ENCODE results near the gene TLK2. TPM values are rescaled to one million over a fixed set of nuclear protein-coding genes. Genes with fewer than 3 reads are reported as not detected.
"Not testable (repeated sequence)": the region's sequence is repeated elsewhere in the genome, so short reads cannot be mapped to it uniquely, and the experiment has no call there.

TLK2 gene
- total RNA-seq, 2 experiments from 2014 or later, result 33.4 to 38.3 TPM

- DNase-seq (no peak), ATAC-seq (no peak)
- POLR2A ChIA-PET, result no interaction called here
- Mint-ChIP-seq H3K9me3 (ENCODE audit: insufficient read depth) (no peaks in the 10 kb centered on the region), H3K27me3 (ENCODE audit: low read depth) (no peaks in the 10 kb centered on the region), H3K4me1 (ENCODE audit: low read depth) (no peaks in the 10 kb centered on the region), H3K36me3 (ENCODE audit: low read depth) (peaks cover 41% of the 10 kb centered on the region), H3K4me3 (no peak overlapping the region), H3K27ac (no peak overlapping the region)
- CTCF ChIA-PET, result no interaction called here
These were observed 95.0 kb downstream of the TLK2 start for GRCh38 chr17:62573480-62574117.

- H3K9me3 Mint-ChIP-seq (ENCODE audit: insufficient read depth), result no peaks in the 10 kb centered on the region
- no peak for ATAC-seq
- no peak overlapping the region for H3K27ac Mint-ChIP-seq
- H3K36me3 Mint-ChIP-seq (ENCODE audit: low read depth), result peaks cover 45% of the 10 kb centered on the region
- no peaks in the 10 kb centered on the region for H3K4me1 Mint-ChIP-seq (ENCODE audit: low read depth)
- no peak for DNase-seq
- H3K4me3 Mint-ChIP-seq, result no peak overlapping the region
- H3K27me3 Mint-ChIP-seq (ENCODE audit: low read depth), result no peaks in the 10 kb centered on the region
- ChIA-PET POLR2A (no interaction called here), CTCF (no interaction called here)
These were observed 97.8 kb downstream of the TLK2 start for GRCh38 chr17:62576382-62576781.

GRCh38 chr17:62578757-62579487 lies 100.3 kb downstream of the TLK2 start:
- ATAC-seq (no peak), DNase-seq (no peak)
- H3K27ac Mint-ChIP-seq, result no peak overlapping the region
- no peaks in the 10 kb centered on the region for H3K9me3 Mint-ChIP-seq (ENCODE audit: insufficient read depth)
- H3K36me3 Mint-ChIP-seq (ENCODE audit: low read depth), result peaks cover 45% of the 10 kb centered on the region
- ChIA-PET POLR2A (no interaction called here), CTCF (interaction anchor here (0.6 to 1.2 kb wide), 2 partner anchors 8 to 1341 kb away, joined by 3 read pairs; no protein-coding TSS in a partner anchor)
- H3K4me3 Mint-ChIP-seq, result no peak overlapping the region
- H3K4me1 Mint-ChIP-seq (ENCODE audit: low read depth), result no peaks in the 10 kb centered on the region
- H3K27me3 Mint-ChIP-seq (ENCODE audit: low read depth), result no peaks in the 10 kb centered on the region

GRCh38 chr17:62580947-62581346 lies 102.3 kb downstream of the TLK2 start:
- ChIA-PET CTCF (no interaction called here), POLR2A (interaction anchor here (0.6 kb wide), 1 partner anchor 14 kb away, joined by 3 read pairs; no protein-coding TSS in a partner anchor)
- Mint-ChIP-seq H3K27me3 (ENCODE audit: low read depth) (no peaks in the 10 kb centered on the region), H3K27ac (no peak overlapping the region), H3K36me3 (ENCODE audit: low read depth) (peaks cover 42% of the 10 kb centered on the region), H3K4me3 (no peak overlapping the region), H3K9me3 (ENCODE audit: insufficient read depth) (no peaks in the 10 kb centered on the region), H3K4me1 (ENCODE audit: low read depth) (no peaks in the 10 kb centered on the region)
- no peak for ATAC-seq
- DNase-seq, result no peak

- no peak overlapping the region for H3K4me3 Mint-ChIP-seq
- no peak for ATAC-seq
- H3K27ac Mint-ChIP-seq, result no peak overlapping the region
- H3K27me3 Mint-ChIP-seq (ENCODE audit: low read depth), result no peaks in the 10 kb centered on the region
- no peak for DNase-seq
- ChIA-PET CTCF (no interaction called here), POLR2A (no interaction called here)
- peaks cover 39% of the 10 kb centered on the region for H3K36me3 Mint-ChIP-seq (ENCODE audit: low read depth)
- H3K4me1 Mint-ChIP-seq (ENCODE audit: low read depth), result no peaks in the 10 kb centered on the region
- no peaks in the 10 kb centered on the region for H3K9me3 Mint-ChIP-seq (ENCODE audit: insufficient read depth)
These were observed 103.1 kb downstream of the TLK2 start for GRCh38 chr17:62581764-62582163.

GRCh38 chr17:62587554-62587953 lies 108.9 kb downstream of the TLK2 start:
- H3K4me3 Mint-ChIP-seq, result no peak overlapping the region
- ChIA-PET POLR2A (no interaction called here), CTCF (no interaction called here)
- ATAC-seq, result no peak
- H3K9me3 Mint-ChIP-seq (ENCODE audit: insufficient read depth), result no peaks in the 10 kb centered on the region
- no peaks in the 10 kb centered on the region for H3K27me3 Mint-ChIP-seq (ENCODE audit: low read depth)
- no peak for DNase-seq
- H3K27ac Mint-ChIP-seq, result peak overlapping the region; percentile 39
- H3K36me3 Mint-ChIP-seq (ENCODE audit: low read depth), result peaks cover 20% of the 10 kb centered on the region
- H3K4me1 Mint-ChIP-seq (ENCODE audit: low read depth), result no peaks in the 10 kb centered on the region

- H3K4me1 Mint-ChIP-seq (ENCODE audit: low read depth), result no peaks in the 10 kb centered on the region
- POLR2A ChIA-PET, result no interaction called here
- peak overlapping the region; percentile 18 for H3K27ac Mint-ChIP-seq
- no peak overlapping the region for H3K4me3 Mint-ChIP-seq
- DNase-seq, result no peak
- no peaks in the 10 kb centered on the region for H3K9me3 Mint-ChIP-seq (ENCODE audit: insufficient read depth)
- H3K27me3 Mint-ChIP-seq (ENCODE audit: low read depth), result no peaks in the 10 kb centered on the region
- peaks cover 21% of the 10 kb centered on the region for H3K36me3 Mint-ChIP-seq (ENCODE audit: low read depth)
- ATAC-seq, result no peak
- CTCF ChIA-PET, result no interaction called here
These were observed 109.5 kb downstream of the TLK2 start for GRCh38 chr17:62588109-62588508.

- POLR2A ChIA-PET, result no interaction called here
These were observed 112.7 kb downstream of the TLK2 start for GRCh38 chr17:62591333-62591732.

GRCh38 chr17:62591822-62592221 lies 113.2 kb downstream of the TLK2 start:
- peaks cover 29% of the 10 kb centered on the region for H3K36me3 Mint-ChIP-seq (ENCODE audit: low read depth)
- H3K4me3 Mint-ChIP-seq; CTCF ChIA-PET; DNase-seq; POLR2A ChIA-PET; H3K4me1 Mint-ChIP-seq (ENCODE audit: low read depth); H3K9me3 Mint-ChIP-seq (ENCODE audit: insufficient read depth); ATAC-seq; H3K27me3 Mint-ChIP-seq (ENCODE audit: low read depth); H3K27ac Mint-ChIP-seq: not testable (repeated sequence)

More at GRCh38 chr17:62591333-62591732, 112.7 kb downstream of the TLK2 start:
- no peak for ATAC-seq
- Mint-ChIP-seq H3K36me3 (ENCODE audit: low read depth) (peaks cover 24% of the 10 kb centered on the region), H3K27me3 (ENCODE audit: low read depth) (no peaks in the 10 kb centered on the region), H3K27ac (no peak overlapping the region), H3K4me1 (ENCODE audit: low read depth) (no peaks in the 10 kb centered on the region), H3K4me3 (no peak overlapping the region), H3K9me3 (ENCODE audit: insufficient read depth) (no peaks in the 10 kb centered on the region)
- CTCF ChIA-PET, result no interaction called here
- DNase-seq, result no peak

- H3K27me3 Mint-ChIP-seq (ENCODE audit: low read depth), result no peaks in the 10 kb centered on the region
- DNase-seq (no peak), ATAC-seq (no peak)
- peaks cover 36% of the 10 kb centered on the region for H3K36me3 Mint-ChIP-seq (ENCODE audit: low read depth)
- POLR2A ChIA-PET, result interaction anchor here (0.6 kb wide), 1 partner anchor 122 kb away, joined by 3 read pairs; no protein-coding TSS in a partner anchor
- H3K27ac Mint-ChIP-seq, result no peak overlapping the region
- no peaks in the 10 kb centered on the region for H3K9me3 Mint-ChIP-seq (ENCODE audit: insufficient read depth)
- H3K4me3 Mint-ChIP-seq, result no peak overlapping the region
- CTCF ChIA-PET, result no interaction called here
- no peaks in the 10 kb centered on the region for H3K4me1 Mint-ChIP-seq (ENCODE audit: low read depth)
These were observed 113.9 kb downstream of the TLK2 start for GRCh38 chr17:62592341-62593099.

GRCh38 chr17:62595484-62595883 lies 116.9 kb downstream of the TLK2 start:
- Mint-ChIP-seq H3K27ac (no peak overlapping the region), H3K27me3 (ENCODE audit: low read depth) (no peaks in the 10 kb centered on the region), H3K36me3 (ENCODE audit: low read depth) (peaks cover 48% of the 10 kb centered on the region), H3K4me1 (ENCODE audit: low read depth) (no peaks in the 10 kb centered on the region), H3K4me3 (no peak overlapping the region), H3K9me3 (ENCODE audit: insufficient read depth) (no peaks in the 10 kb centered on the region)
- CTCF ChIA-PET, result interaction anchor here (1.0 kb wide), 1 partner anchor 43 kb away, joined by 3 read pairs; no protein-coding TSS in a partner anchor
- no peak for ATAC-seq
- no peak for DNase-seq
- POLR2A ChIA-PET, result no interaction called here

GRCh38 chr17:62596662-62597061 lies 118.0 kb downstream of the TLK2 start:
- Mint-ChIP-seq H3K9me3 (ENCODE audit: insufficient read depth) (no peaks in the 10 kb centered on the region), H3K4me3 (no peak overlapping the region), H3K27me3 (ENCODE audit: low read depth) (no peaks in the 10 kb centered on the region), H3K27ac (no peak overlapping the region), H3K4me1 (ENCODE audit: low read depth) (peaks cover 1% of the 10 kb centered on the region), H3K36me3 (ENCODE audit: low read depth) (peaks cover 56% of the 10 kb centered on the region)
- no peak for ATAC-seq
- no peak for DNase-seq
- ChIA-PET POLR2A (no interaction called here), CTCF (interaction anchor here (1.0 kb wide), 1 partner anchor 44 kb away, joined by 3 read pairs; no protein-coding TSS in a partner anchor)
